GM20000 (cell line): ENCODE data around the gene CHST8.

ENCODE experiments used
- DNase-seq: peaks from one replicate; pipeline ENCODE4 v3.0.0; 2012; ENCODE audit warnings: low spot score
- CTCF ChIP-seq: IDR thresholded peaks from 2 replicates; pipeline ENCODE4 v1.5.1; 2012; ENCODE audit warnings: mild to moderate bottlenecking, control low read depth; ENCODE audit errors: extremely low read depth, missing control alignments

CHST8 gene

GRCh38 chr19:33684538-33685232 lies 62.9 kb downstream of the CHST8 start:
- no peak for TF ChIP-seq CTCF
- no peak for DNase-seq

- DNase-seq: no peak
- no peak for TF ChIP-seq CTCF
Measured at GRCh38 chr19:33685541-33685940, 63.8 kb downstream of the CHST8 start.

- no peak for DNase-seq
Measured at GRCh38 chr19:33686262-33686661, 64.5 kb downstream of the CHST8 start.

GRCh38 chr19:33686687-33687480 lies 65.1 kb downstream of the CHST8 start:
- no peak for TF ChIP-seq CTCF
- no peak for DNase-seq

More at GRCh38 chr19:33686262-33686661, 64.5 kb downstream of the CHST8 start:
- no peak for TF ChIP-seq CTCF

GRCh38 chr19:33687481-33688170 lies 65.9 kb downstream of the CHST8 start:
- no peak for TF ChIP-seq CTCF
- no peak for DNase-seq

GRCh38 chr19:33688171-33688992 lies 66.6 kb downstream of the CHST8 start:
- DNase-seq: no peak
- TF ChIP-seq CTCF: no peak
